ENCODE measurements around the gene PCNX3.

DNA sequence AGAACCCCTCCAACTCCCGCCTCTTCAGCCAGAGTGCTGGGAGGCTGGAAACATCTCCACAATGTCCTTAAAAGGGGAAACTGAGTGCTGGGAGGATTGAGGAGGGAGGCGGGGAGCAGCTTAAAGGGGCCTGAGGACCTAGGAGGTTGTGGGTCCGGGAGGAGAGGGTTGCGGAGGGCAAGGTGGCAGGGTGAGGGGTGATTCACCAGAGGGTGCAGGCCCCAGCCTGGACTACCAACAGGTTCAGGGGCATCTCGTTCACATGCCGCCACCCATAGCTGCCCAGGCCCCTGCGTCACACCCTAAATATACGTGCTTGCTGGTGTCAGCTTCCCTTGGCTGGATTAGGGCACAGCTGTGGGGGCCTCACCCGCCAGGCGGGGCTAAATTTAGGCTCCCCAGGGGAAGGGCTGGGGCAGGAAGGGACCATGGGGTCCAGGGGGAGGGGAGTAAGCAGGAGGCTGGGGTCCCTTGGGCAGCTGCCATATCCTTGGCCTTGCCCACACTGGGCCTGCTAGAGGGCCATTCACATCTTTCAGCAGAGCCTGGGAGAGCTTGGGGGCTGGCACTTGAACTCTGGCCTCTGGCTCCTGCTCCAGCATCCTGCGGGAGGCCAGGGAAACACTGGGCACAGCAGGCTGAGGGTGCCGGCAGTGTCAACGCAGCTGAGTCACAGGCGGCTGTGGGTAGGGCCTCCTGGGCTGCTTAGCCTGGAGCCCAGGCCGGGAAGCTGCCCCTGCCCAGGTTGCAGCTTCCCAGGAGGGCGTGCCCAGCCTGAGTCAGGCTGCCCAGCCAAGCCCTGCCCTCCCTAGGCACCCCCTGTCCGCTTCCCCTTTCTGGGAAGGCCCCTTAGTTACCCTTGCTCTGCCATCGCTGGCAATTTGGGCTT is 38.5 kb upstream of the PCNX3 start:
- TF ChIP-seq, protein P1, sequence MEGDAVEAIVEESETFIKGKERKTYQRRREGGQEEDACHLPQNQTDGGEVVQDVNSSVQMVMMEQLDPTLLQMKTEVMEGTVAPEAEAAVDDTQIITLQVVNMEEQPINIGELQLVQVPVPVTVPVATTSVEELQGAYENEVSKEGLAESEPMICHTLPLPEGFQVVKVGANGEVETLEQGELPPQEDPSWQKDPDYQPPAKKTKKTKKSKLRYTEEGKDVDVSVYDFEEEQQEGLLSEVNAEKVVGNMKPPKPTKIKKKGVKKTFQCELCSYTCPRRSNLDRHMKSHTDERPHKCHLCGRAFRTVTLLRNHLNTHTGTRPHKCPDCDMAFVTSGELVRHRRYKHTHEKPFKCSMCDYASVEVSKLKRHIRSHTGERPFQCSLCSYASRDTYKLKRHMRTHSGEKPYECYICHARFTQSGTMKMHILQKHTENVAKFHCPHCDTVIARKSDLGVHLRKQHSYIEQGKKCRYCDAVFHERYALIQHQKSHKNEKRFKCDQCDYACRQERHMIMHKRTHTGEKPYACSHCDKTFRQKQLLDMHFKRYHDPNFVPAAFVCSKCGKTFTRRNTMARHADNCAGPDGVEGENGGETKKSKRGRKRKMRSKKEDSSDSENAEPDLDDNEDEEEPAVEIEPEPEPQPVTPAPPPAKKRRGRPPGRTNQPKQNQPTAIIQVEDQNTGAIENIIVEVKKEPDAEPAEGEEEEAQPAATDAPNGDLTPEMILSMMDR (IDR thresholded peaks at IDR 0.05; ENCODE audit: extremely low read depth in 1 of 2, insufficient read depth in 1 of 2, low read depth in 1 of 2, low read length in 2 of 2): no peak
- TF ChIP-seq POLR2A (IDR thresholded peaks at IDR 0.05; ENCODE audit: low read depth, low read length): no peak
- TF ChIP-seq, protein P2, sequence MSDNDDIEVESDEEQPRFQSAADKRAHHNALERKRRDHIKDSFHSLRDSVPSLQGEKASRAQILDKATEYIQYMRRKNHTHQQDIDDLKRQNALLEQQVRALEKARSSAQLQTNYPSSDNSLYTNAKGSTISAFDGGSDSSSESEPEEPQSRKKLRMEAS (IDR thresholded peaks at IDR 0.05; ENCODE audit: insufficient read depth, insufficient read length): no peak
- TF ChIP-seq POLR2AphosphoS5 (IDR thresholded peaks at IDR 0.05; ENCODE audit: insufficient read depth, low read depth, low read length): peak; percentile 53
- no peak for TF ChIP-seq FOS (IDR thresholded peaks at IDR 0.05; ENCODE audit: borderline replicate concordance, insufficient read depth, low read length)
- TF ChIP-seq EZH2 (IDR thresholded peaks at IDR 0.05; ENCODE audit: borderline replicate concordance, low read depth, low read length, severe bottlenecking): no peak
- TF ChIP-seq MYC (IDR thresholded peaks at IDR 0.05; ENCODE audit: low read depth, low read length): no peak
